GM12891 (cell line): ENCODE measurements around the gene CHMP1A.

Experiments used
- DNase-seq: peaks from one replicate; pipeline ENCODE4 v3.0.0; 2011; ENCODE audit warnings: low spot score; ENCODE audit not compliant: insufficient read length
- FAIRE-seq: peaks from 2 replicates; lab custom pipeline; 2011; peaks lifted over from hg19 to GRCh38; lab: Jason Lieb, UNC
- PAX5 ChIP-seq: IDR thresholded peaks from 2 replicates; pipeline ENCODE4 v1.6.1; 2011; ENCODE audit warnings: low read length, moderate library complexity, mild to moderate bottlenecking; ENCODE audit not compliant: insufficient read depth, severe bottlenecking
- POLR2A ChIP-seq: IDR thresholded peaks from 2 replicates; pipeline ENCODE4 v1.6.1; 2011; ENCODE audit warnings: low read depth, low read length, control low read depth
- POLR2AphosphoS5 ChIP-seq: IDR thresholded peaks from 2 replicates; pipeline ENCODE4 v1.6.1; 2011; ENCODE audit warnings: low read depth, low read length, control low read depth
- POU2F2 ChIP-seq: IDR thresholded peaks from 2 replicates; pipeline ENCODE4 v1.6.1; 2011; ENCODE audit warnings: low read depth, mild to moderate bottlenecking, control low read depth, low read length, moderate library complexity
- SPI1 ChIP-seq: IDR thresholded peaks from 2 replicates; pipeline ENCODE4 v1.6.1; 2011; ENCODE audit warnings: low read depth, low read length, control low read depth
- TAF1 ChIP-seq: IDR thresholded peaks from 2 replicates; pipeline ENCODE4 v1.6.1; 2011; ENCODE audit warnings: low read depth, low read length, control low read depth

The CHMP1A gene

GRCh38 chr16:89606006-89606405 is 51.5 kb downstream of the CHMP1A start:
- no peak for DNase-seq
- no peak for FAIRE-seq
- TF ChIP-seq SPI1: no peak
- TF ChIP-seq PAX5: no peak
- no peak for TF ChIP-seq POLR2AphosphoS5
- TF ChIP-seq POU2F2: no peak
- TF ChIP-seq TAF1: no peak
- TF ChIP-seq POLR2A: no peak

- DNase-seq (no peak), FAIRE-seq (no peak)
- TF ChIP-seq TAF1 (no peak), POU2F2 (no peak)
These were observed 52.1 kb downstream of the CHMP1A start for GRCh38 chr16:89605186-89605970.

- TF ChIP-seq TAF1 (no peak), SPI1 (no peak), POLR2AphosphoS5 (no peak), POU2F2 (no peak), PAX5 (no peak), POLR2A (no peak)
- FAIRE-seq: no peak
- no peak for DNase-seq
These were observed 52.7 kb downstream of the CHMP1A start for GRCh38 chr16:89604764-89605163.

GRCh38 chr16:89602952-89603590 is 54.4 kb downstream of the CHMP1A start:
- DNase-seq: no peak
- peak; percentile 74 for FAIRE-seq
- TF ChIP-seq POLR2AphosphoS5: no peak

GRCh38 chr16:89602273-89602951 is 55.1 kb downstream of the CHMP1A start:
- TF ChIP-seq POU2F2: no peak
- no peak for TF ChIP-seq POLR2A
- no peak for TF ChIP-seq TAF1
- no peak for TF ChIP-seq SPI1
- TF ChIP-seq POLR2AphosphoS5: no peak
- TF ChIP-seq PAX5: no peak
- peak; percentile 94 for FAIRE-seq
- no peak for DNase-seq

GRCh38 chr16:89601906-89602272 is 55.6 kb downstream of the CHMP1A start:
- no peak for FAIRE-seq
- no peak for TF ChIP-seq POLR2AphosphoS5
- TF ChIP-seq PAX5: no peak
- TF ChIP-seq POU2F2: no peak
- TF ChIP-seq TAF1: no peak
- TF ChIP-seq POLR2A: no peak
- no peak for TF ChIP-seq SPI1
- DNase-seq: no peak

GRCh38 chr16:89600956-89601355 is 56.6 kb downstream of the CHMP1A start:
- FAIRE-seq: no peak
- no peak for DNase-seq
- TF ChIP-seq POLR2A (no peak), POU2F2 (no peak)

GRCh38 chr16:89600427-89600826 is 57.1 kb downstream of the CHMP1A start:
- DNase-seq (no peak), FAIRE-seq (peak; percentile 61)
- TF ChIP-seq PAX5 (no peak), POLR2A (no peak), SPI1 (no peak), TAF1 (no peak), POU2F2 (no peak), POLR2AphosphoS5 (no peak)

GRCh38 chr16:89599902-89600301 is 57.6 kb downstream of the CHMP1A start:
- TF ChIP-seq SPI1 (no peak), POU2F2 (no peak)
- FAIRE-seq: no peak
- DNase-seq: no peak

GRCh38 chr16:89599451-89599858 is 58.1 kb downstream of the CHMP1A start:
- TF ChIP-seq TAF1 (no peak), POLR2A (no peak), POU2F2 (no peak), SPI1 (no peak), PAX5 (no peak), POLR2AphosphoS5 (no peak)
- FAIRE-seq (peak; percentile 69), DNase-seq (peak; percentile 63)

GRCh38 chr16:89598199-89598598 is 59.3 kb downstream of the CHMP1A start:
- FAIRE-seq (no peak), DNase-seq (no peak)
- TF ChIP-seq SPI1: no peak
